ENCODE measurements around the gene ZNF354C.

ZNF354C gene

DNA sequence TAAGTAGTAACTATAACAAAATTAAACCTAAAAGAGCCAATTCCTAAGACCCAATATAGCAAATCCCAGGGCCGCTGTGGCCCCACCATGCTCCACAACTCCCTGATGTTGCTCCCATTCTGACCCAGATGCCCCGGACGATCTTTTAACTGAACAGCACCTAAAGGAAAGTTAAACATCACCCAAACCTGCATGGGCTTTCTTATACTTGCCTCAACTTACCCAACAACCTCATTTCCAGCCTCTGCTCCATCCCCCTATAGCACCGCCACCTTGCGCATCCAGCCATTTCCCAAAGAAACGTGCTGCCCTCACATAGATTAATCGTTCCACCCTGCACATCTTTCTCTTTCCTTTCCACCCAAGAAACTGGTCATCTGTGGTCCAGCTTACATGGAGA, 54.6 kb downstream of the ZNF354C start:
- Histone ChIP-seq H3K4me2 (ENCODE audit: low read length) (no peak overlapping the region), H3K4me3 (ENCODE audit: low read length) (no peak overlapping the region), H2AFZ (ENCODE audit: low read depth, low read length) (no peak overlapping the region), H4K20me1 (ENCODE audit: insufficient read depth, low read length) (no peaks in the 10 kb centered on the region), H3K4me1 (ENCODE audit: low read length) (no peaks in the 10 kb centered on the region), H3K27ac (ENCODE audit: low read length) (no peak overlapping the region), H3K79me2 (ENCODE audit: low read length) (no peaks in the 10 kb centered on the region), H3K9me3 (ENCODE audit: insufficient read depth, low read length) (no peaks in the 10 kb centered on the region), H3K27me3 (ENCODE audit: low read depth, low read length) (no peaks in the 10 kb centered on the region), H3K36me3 (replicated peaks; ENCODE audit: low read depth, low read length) (no peaks in the 10 kb centered on the region), H3K9ac (ENCODE audit: low read length) (no peak overlapping the region)
- TF ChIP-seq, protein P1, sequence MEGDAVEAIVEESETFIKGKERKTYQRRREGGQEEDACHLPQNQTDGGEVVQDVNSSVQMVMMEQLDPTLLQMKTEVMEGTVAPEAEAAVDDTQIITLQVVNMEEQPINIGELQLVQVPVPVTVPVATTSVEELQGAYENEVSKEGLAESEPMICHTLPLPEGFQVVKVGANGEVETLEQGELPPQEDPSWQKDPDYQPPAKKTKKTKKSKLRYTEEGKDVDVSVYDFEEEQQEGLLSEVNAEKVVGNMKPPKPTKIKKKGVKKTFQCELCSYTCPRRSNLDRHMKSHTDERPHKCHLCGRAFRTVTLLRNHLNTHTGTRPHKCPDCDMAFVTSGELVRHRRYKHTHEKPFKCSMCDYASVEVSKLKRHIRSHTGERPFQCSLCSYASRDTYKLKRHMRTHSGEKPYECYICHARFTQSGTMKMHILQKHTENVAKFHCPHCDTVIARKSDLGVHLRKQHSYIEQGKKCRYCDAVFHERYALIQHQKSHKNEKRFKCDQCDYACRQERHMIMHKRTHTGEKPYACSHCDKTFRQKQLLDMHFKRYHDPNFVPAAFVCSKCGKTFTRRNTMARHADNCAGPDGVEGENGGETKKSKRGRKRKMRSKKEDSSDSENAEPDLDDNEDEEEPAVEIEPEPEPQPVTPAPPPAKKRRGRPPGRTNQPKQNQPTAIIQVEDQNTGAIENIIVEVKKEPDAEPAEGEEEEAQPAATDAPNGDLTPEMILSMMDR (IDR thresholded peaks at IDR 0.05; ENCODE audit: low read depth, low read length) = no peak
- no peak for TF ChIP-seq EZH2phosphoT487 (IDR thresholded peaks at IDR 0.05; ENCODE audit: low read depth)

GRCh38 chr5:179115307-179115706, 55.1 kb downstream of the ZNF354C start:
- Histone ChIP-seq H3K9ac (ENCODE audit: low read length) (no peak overlapping the region), H3K9me3 (ENCODE audit: insufficient read depth, low read length) (no peaks in the 10 kb centered on the region)

GRCh38 chr5:179115845-179116524, 55.8 kb downstream of the ZNF354C start:
- no peak overlapping the region for H3K27ac ChIP-seq (ENCODE audit: low read length)
- no peak for TF ChIP-seq EZH2phosphoT487 (IDR thresholded peaks at IDR 0.05; ENCODE audit: low read depth)
- TF ChIP-seq, protein P1 (IDR thresholded peaks at IDR 0.05; ENCODE audit: low read depth, low read length) = no peak
- no peaks in the 10 kb centered on the region for H3K9me3 ChIP-seq (ENCODE audit: insufficient read depth, low read length)

More at GRCh38 chr5:179115307-179115706, 55.1 kb downstream of the ZNF354C start:
- TF ChIP-seq, protein P1 (IDR thresholded peaks at IDR 0.05; ENCODE audit: low read depth, low read length) = no peak
- no peak for TF ChIP-seq EZH2phosphoT487 (IDR thresholded peaks at IDR 0.05; ENCODE audit: low read depth)
- Histone ChIP-seq H4K20me1 (ENCODE audit: insufficient read depth, low read length) (no peaks in the 10 kb centered on the region), H3K4me2 (ENCODE audit: low read length) (no peak overlapping the region), H3K79me2 (ENCODE audit: low read length) (no peaks in the 10 kb centered on the region), H3K36me3 (replicated peaks; ENCODE audit: low read depth, low read length) (no peaks in the 10 kb centered on the region), H3K27ac (ENCODE audit: low read length) (no peak overlapping the region), H3K27me3 (ENCODE audit: low read depth, low read length) (no peaks in the 10 kb centered on the region), H3K4me3 (ENCODE audit: low read length) (no peak overlapping the region), H3K4me1 (ENCODE audit: low read length) (no peaks in the 10 kb centered on the region), H2AFZ (ENCODE audit: low read depth, low read length) (no peak overlapping the region)

GRCh38 chr5:179118338-179118737, 58.2 kb downstream of the ZNF354C start:
- H3K4me2 ChIP-seq (ENCODE audit: low read length) = no peak overlapping the region
- no peaks in the 10 kb centered on the region for H3K4me1 ChIP-seq (ENCODE audit: low read length)
- no peaks in the 10 kb centered on the region for H3K27me3 ChIP-seq (ENCODE audit: low read depth, low read length)
- H2AFZ ChIP-seq (ENCODE audit: low read depth, low read length) = no peak overlapping the region
- no peaks in the 10 kb centered on the region for H3K9me3 ChIP-seq (ENCODE audit: insufficient read depth, low read length)
- H3K36me3 ChIP-seq (replicated peaks; ENCODE audit: low read depth, low read length) = no peaks in the 10 kb centered on the region
- TF ChIP-seq EZH2phosphoT487 (IDR thresholded peaks at IDR 0.05; ENCODE audit: low read depth) = no peak
- TF ChIP-seq, protein P1 (IDR thresholded peaks at IDR 0.05; ENCODE audit: low read depth, low read length) = no peak
- H3K9ac ChIP-seq (ENCODE audit: low read length) = no peak overlapping the region
- no peaks in the 10 kb centered on the region for H4K20me1 ChIP-seq (ENCODE audit: insufficient read depth, low read length)
- H3K79me2 ChIP-seq (ENCODE audit: low read length) = no peaks in the 10 kb centered on the region
- no peak overlapping the region for H3K27ac ChIP-seq (ENCODE audit: low read length)
- H3K4me3 ChIP-seq (ENCODE audit: low read length) = no peak overlapping the region

More at GRCh38 chr5:179115845-179116524, 55.8 kb downstream of the ZNF354C start:
- Histone ChIP-seq H4K20me1 (ENCODE audit: insufficient read depth, low read length) (no peaks in the 10 kb centered on the region), H3K36me3 (replicated peaks; ENCODE audit: low read depth, low read length) (no peaks in the 10 kb centered on the region), H3K79me2 (ENCODE audit: low read length) (no peaks in the 10 kb centered on the region), H2AFZ (ENCODE audit: low read depth, low read length) (no peak overlapping the region), H3K4me1 (ENCODE audit: low read length) (no peaks in the 10 kb centered on the region), H3K4me3 (ENCODE audit: low read length) (no peak overlapping the region), H3K4me2 (ENCODE audit: low read length) (no peak overlapping the region), H3K9ac (ENCODE audit: low read length) (no peak overlapping the region), H3K27me3 (ENCODE audit: low read depth, low read length) (no peaks in the 10 kb centered on the region)

All from OCI-LY3 (cell line).